Right lung (tissue), 5 donors: ENCODE data around the gene SCOC. TPM values are rescaled to one million over a fixed set of nuclear protein-coding genes. Genes with fewer than 3 reads are reported as not detected.

ENCODE experiments used
- polyA plus RNA-seq, 5 donors: library from polyadenylated mRNA; unstranded; fragments of 120-200 nt; gene quantifications; one replicate each; pipeline versions ENCODE4 v1.2.1 to v1.2.3, GENCODE V29; 2013; ENCODE audit warnings: inconsistent platforms in 1 of 5, low replicate concordance in 1 of 5; ENCODE audit not compliant: insufficient read length in 5 of 5, insufficient read depth in 1 of 5

SCOC gene
- polyA plus RNA-seq, 5 donors = 78.8 to 111 (median 86.4) TPM

Other genes with a start within 250 kb of the SCOC start
- 10 to 100 TPM; 13.3 to 19.2 (median 16.8) TPM for gene MAML3, start 219.5 kb upstream of the SCOC start, polyA plus RNA-seq
- 1 to 10 TPM; 4.0 to 5.8 (median 4.8) TPM for gene CLGN, start 54.0 kb downstream of the SCOC start, polyA plus RNA-seq
- not detected for gene MGAT4D, start 124.6 kb downstream of the SCOC start, polyA plus RNA-seq
- 10 to 100 TPM; 29.1 to 57.4 (median 48.0) TPM for gene ELMOD2, start 150.5 kb downstream of the SCOC start, polyA plus RNA-seq
- under 1 TPM; 0.25 to 0.75 (median 0.54) TPM for gene UCP1, start 195.3 kb downstream of the SCOC start, polyA plus RNA-seq